Fibroblast of mammary gland (primary cell): Measurements from ENCODE around the gene TOP3A.
A peak's percentile ranks its signal among the peaks of the same experiment; 100 is the strongest.

Experiments
- DNase-seq: peaks from one replicate; pipeline ENCODE4 v3.0.0-alpha.2; 2010; ENCODE audit warnings: low read depth
- H3K4me3 ChIP-seq: 2 replicates; pipeline ENCODE4 v1.5.1; 2011; ENCODE audit warnings: low read depth, mild to moderate bottlenecking, low read length, moderate library complexity; ENCODE audit not compliant: control insufficient read depth
- CTCF ChIP-seq: conservative IDR thresholded peaks from 2 replicates; pipeline ENCODE4 v1.5.1; 2011; ENCODE audit warnings: low read depth, low read length, inconsistent platforms; ENCODE audit not compliant: control insufficient read depth, insufficient read depth

Gene TOP3A

GRCh38 chr17:18236494-18236893 is 78.3 kb downstream of the TOP3A start:
- no peak for TF ChIP-seq CTCF
- H3K4me3 ChIP-seq = no peak overlapping the region
- DNase-seq = no peak

DNA sequence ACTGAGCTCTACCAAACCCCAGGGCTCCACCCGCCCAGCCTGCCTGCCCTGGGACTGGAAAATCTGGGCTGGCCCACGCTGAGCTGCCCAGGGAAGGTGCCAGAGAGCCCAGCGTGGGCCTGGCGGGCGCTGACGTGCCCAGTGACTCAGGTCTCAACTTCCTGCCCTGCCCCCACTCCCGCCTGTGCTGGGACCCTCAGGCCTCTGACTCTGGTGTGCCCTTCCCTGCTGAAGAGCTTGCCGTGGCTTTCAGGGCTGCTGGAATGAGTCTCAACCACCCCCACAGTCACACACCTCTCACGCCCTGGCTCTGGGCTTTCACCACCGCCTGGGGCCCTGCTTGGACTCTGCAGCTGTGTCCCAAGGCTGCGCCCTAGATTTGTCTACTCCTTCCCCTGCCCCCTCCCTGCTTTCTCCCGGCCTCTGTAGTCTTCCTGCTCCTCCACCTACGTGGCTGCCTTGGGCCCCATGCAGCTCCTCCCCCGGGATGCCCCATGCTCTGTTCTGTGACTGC is 79.0 kb downstream of the TOP3A start:
- H3K4me3 ChIP-seq = no peak overlapping the region
- no peak for TF ChIP-seq CTCF

DNA sequence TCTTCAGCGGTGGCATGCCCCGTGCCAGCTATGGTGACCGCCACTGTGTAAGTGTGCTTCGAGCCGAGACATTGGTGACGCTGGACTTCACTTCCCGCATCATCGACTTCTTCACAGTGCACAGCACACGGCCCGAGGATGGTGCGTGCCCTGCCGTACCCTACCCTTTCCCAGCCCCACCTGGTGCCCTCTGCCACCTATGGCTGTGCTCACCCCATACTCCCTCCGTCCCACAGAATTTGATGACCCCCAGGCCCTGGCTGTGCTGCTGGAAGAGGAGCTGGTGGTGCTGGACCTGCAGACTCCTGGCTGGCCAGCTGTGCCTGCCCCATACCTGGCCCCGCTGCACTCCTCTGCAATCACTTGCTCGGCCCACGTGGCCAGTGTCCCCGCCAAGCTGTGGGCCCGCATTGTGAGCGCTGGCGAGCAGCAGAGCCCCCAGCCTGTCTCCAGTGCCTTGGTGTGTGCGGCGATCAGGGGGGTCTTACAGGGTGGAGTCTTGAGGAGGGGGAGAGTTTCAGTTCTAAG is 79.9 kb downstream of the TOP3A start:
- no peak overlapping the region for H3K4me3 ChIP-seq
- DNase-seq = no peak
- no peak for TF ChIP-seq CTCF

More for the DNA sequence above, 79.0 kb downstream of the TOP3A start:
- peak; percentile 65 for DNase-seq

DNA sequence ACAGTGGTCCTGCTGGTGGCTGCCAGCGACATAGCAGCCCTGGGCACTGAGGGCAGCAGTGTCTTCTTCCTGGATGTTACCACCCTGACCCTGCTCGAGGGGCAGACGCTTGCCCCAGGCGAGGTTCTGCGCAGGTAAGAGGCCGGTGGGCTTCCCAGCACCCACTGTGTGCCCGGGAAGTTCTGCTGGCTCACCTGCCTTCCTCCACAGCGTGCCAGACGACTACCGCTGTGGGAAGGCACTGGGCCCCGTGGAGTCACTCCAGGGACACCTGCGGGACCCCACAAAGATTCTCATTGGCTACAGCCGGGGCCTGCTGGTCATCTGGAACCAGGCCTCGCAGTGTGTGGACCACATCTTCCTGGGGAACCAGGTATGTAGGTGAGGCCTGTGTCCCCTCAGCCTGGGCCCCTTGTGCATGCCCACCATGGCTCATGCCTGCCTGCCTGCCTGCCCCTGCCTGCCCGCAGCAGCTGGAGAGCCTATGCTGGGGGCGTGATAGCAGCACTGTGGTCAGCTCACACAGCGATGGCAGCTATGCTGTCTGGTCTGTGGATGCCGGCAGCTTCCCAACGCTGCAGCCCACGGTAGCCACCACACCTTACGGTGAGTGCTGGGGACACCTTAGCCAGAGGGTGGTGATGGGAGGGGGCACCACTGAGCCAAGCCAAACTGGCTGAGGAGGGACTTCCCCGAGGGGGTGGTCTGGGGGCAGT is 80.8 kb downstream of the TOP3A start:
- TF ChIP-seq CTCF = no peak
- DNase-seq = no peak
- no peak overlapping the region for H3K4me3 ChIP-seq

GRCh38 chr17:18231164-18231563 is 83.6 kb downstream of the TOP3A start:
- no peak for DNase-seq
- H3K4me3 ChIP-seq = no peak overlapping the region
- no peak for TF ChIP-seq CTCF

DNA sequence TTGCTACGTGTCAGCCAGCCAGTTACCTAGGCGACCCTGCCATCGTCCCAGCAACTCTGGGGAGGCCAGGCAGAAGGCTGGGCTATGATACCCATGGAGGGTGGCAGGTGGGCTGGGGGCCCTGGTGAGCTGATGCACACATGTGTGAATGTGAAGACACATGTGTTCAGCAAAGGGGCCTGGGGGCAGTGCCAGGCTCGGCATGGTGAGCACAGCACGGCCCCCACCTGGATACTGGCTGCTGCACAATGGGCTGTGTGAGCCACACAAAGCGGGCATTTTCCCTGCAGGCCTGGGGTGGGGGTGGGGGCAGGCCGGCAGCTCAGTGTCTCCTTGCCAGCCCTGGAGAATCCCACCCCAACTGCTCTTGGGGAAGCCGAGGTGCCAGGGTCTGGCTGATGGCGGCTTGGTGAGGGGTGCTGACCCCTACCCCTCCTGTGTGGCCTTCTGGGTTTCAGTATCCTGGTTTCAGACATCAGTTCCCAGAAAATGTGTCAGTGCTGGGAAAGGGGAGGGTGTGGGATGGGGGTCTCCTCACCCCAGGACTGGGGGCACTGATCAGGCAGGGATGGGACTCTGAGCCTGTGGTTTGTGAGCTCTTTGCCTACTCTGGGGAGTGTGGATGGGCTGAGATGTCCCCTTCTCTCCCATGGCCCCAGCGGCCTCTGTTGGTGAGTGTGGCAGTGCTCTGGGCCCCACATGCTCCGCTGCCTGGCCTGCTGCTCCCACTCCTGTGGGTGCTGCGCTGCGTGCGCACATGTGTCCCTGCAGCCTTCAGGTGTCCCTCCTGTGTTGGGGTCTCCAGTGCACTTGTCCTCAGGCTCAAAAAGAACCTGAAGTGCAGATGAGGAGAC is 84.3 kb downstream of the TOP3A start:
- no peak for DNase-seq
- H3K4me3 ChIP-seq = no peak overlapping the region
- no peak for TF ChIP-seq CTCF
